H54 (cell line): ENCODE results near the gene USP37.

Experiments used
- DNase-seq: peaks from one replicate; pipeline ENCODE4 v3.0.0; 2011; ENCODE audit warnings: low spot score, mixed read lengths; ENCODE audit not compliant: insufficient read length
- FAIRE-seq: peaks from 3 replicates; lab custom pipeline; 2011; peaks lifted over from hg19 to GRCh38; lab: Jason Lieb, UNC
- POLR2A ChIP-seq: IDR thresholded peaks from 2 replicates; pipeline ENCODE4 v1.6.1; 2011; ENCODE audit warnings: low read depth, mild to moderate bottlenecking, low read length

The USP37 gene, protein sequence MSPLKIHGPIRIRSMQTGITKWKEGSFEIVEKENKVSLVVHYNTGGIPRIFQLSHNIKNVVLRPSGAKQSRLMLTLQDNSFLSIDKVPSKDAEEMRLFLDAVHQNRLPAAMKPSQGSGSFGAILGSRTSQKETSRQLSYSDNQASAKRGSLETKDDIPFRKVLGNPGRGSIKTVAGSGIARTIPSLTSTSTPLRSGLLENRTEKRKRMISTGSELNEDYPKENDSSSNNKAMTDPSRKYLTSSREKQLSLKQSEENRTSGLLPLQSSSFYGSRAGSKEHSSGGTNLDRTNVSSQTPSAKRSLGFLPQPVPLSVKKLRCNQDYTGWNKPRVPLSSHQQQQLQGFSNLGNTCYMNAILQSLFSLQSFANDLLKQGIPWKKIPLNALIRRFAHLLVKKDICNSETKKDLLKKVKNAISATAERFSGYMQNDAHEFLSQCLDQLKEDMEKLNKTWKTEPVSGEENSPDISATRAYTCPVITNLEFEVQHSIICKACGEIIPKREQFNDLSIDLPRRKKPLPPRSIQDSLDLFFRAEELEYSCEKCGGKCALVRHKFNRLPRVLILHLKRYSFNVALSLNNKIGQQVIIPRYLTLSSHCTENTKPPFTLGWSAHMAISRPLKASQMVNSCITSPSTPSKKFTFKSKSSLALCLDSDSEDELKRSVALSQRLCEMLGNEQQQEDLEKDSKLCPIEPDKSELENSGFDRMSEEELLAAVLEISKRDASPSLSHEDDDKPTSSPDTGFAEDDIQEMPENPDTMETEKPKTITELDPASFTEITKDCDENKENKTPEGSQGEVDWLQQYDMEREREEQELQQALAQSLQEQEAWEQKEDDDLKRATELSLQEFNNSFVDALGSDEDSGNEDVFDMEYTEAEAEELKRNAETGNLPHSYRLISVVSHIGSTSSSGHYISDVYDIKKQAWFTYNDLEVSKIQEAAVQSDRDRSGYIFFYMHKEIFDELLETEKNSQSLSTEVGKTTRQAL

GRCh38 chr2:218568190-218569037 is at the start of gene USP37, which contains the start of gene CNOT9:
Gene USP37 (minus strand): TSS chr2:218568351. CDS start chr2:218558653, 9,698 bp downstream.
Gene CNOT9 (plus strand): TSS chr2:218568839. CDS start chr2:218568955, 116 bp downstream.
- TF ChIP-seq POLR2A, result peak; percentile 64
- FAIRE-seq (peak; percentile 78), DNase-seq (peak; percentile 79)

GRCh38 chr2:218615868-218616315 is 47.7 kb upstream of the USP37 start:
- FAIRE-seq (no peak), DNase-seq (no peak)
- TF ChIP-seq POLR2A, result no peak

DNA sequence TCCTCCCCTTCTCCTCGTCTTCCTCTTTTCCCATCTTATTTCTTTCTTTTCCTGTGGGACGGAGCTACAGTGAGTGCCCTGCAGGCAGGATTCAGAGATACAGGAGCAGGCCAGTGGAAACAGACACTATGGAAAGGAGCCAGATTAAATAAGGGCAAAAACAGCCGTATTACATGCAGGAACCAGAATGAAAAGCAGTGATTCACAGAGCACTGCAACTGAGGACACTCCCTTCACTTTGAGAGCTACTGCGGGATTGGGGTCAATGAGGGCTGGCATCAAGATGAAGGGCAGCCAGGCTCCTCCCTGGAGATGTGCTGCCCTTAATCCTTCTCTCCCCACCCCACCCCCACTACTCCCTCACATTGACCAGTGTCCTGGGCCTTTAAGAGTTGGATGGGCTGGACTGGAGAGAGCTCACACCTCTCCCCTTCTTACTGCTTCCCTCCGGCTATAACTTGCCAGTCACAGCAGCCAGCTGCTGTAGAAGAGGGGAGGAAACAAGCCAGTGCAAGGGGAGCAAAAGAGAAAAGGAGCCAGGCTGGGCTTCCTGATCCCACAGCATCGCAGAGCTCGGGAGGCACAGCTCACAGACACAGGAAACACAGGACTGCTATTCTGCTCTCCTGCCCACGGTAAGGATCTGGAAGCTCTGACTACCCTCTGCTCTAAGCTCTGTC is 39.4 kb upstream of the USP37 start, which contains the start of gene PLCD4:
PLCD4 (plus strand) TSS at position 464 of the 680 bp plus-strand sequence. CDS start 7,841 bp downstream, outside the sequence.
- peak; percentile 43 for DNase-seq
- no peak for TF ChIP-seq POLR2A
- peak; percentile 70 for FAIRE-seq

DNA sequence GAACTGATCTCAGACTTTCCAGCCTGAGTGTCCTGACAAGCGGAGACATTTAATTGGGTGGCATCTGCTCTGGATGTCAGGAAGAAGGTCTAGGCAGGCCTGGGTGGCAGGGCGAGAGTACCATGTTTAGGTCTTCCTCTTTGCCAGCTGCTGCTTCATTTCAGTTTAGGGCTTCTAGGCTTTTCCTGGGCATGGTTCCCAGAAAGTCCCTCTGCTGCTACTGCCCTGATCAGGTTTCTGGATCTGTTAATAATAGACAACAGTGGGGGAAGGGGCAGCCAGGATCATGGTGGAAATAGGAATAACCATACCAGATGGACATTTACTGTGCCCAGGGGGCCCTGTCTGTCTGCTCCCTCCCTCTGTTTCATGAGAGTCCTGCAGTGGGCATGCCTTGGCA is 37.3 kb upstream of the USP37 start:
- FAIRE-seq (no peak), DNase-seq (no peak)
- TF ChIP-seq POLR2A, result no peak

- DNase-seq (no peak), FAIRE-seq (no peak)
- TF ChIP-seq POLR2A, result no peak
Measured at GRCh38 chr2:218585541-218585940, 17.4 kb upstream of the USP37 start.

DNA sequence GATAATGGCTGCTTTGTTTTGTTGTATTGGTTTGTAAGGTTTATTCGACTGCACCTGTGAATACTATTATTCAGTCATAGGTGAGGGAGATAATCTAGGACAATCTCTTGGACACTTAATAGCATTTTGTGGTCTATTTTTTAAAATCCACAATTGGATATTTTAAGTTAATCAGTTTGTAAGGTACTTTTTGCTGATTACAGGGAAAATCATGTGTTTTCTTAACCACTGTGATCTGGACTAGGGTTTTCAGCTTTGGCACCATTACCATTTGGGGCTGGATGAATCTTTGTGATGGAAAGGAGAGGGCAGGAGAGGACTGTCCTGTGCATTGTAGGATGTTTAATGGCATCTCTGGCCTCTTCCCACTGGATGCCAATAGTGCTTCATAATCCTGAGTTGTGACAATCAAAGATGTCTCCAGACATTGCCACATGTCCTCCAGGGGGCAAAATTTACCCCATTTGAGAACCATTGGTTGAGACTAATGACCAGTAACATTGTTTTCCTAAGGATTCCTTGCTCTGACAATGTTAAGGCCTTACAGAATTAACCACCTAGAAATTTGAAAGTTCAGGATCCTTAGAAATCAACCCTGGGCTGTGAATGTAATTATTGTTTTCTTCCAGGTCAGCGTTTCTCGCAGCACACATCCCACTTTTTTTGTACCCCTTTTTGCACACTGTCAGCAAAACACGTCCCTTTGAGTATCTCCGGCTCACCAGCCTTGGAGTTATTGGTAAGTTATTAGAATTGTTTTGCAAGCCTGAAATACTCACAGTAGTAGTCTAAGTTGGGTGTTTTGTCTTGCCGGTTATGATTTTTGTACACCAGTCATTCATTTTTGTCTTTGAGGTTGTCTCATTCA is 16.1 kb upstream of the USP37 start:
- no peak for FAIRE-seq
- no peak for TF ChIP-seq POLR2A
- DNase-seq, result no peak

DNA sequence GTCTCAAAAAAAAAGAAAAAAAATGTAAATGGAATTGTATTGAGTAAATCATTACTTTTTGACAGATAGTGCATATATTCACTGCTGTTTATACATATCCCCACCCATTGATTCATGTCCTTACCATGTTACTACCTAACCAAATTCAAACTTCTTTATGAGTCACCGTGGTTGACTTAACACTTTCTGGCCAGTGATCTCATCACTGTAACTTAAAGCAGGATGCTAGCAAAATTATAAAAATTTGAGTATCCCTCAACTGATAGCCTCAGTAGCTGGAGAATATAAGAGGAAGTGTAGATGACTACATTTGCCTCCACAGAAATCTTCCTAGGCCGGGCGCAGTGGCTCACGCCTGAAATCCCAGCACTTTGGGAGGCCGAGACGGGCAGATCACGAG is 13.9 kb upstream of the USP37 start:
- TF ChIP-seq POLR2A, result no peak
- FAIRE-seq (peak; percentile 83), DNase-seq (peak; percentile 30)

GRCh38 chr2:218578272-218578877 is 10.2 kb upstream of the USP37 start:
- DNase-seq, result no peak
- no peak for FAIRE-seq
- TF ChIP-seq POLR2A, result no peak

GRCh38 chr2:218577482-218578220 is 9.5 kb upstream of the USP37 start:
- DNase-seq (no peak), FAIRE-seq (no peak)

DNA sequence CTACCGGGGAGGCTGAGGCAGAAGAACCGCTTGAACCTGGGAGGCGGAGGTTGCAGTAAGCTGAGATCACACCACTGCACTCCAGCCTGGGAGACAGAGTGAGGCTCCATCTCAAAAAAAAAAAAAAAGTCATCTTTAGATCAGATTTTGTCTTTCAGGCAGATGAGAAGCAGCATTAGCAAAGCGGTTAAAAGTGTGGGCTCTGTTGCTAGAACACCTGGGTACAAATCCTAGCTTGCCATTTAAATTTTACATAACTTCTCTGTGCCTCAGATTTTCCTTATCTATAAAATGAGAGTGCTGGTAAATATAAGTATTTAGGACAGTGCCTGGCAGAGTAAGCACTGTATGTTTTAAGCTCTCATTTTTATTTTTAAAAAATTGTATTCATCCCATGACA is 8.7 kb upstream of the USP37 start:
- no peak for DNase-seq
- no peak for TF ChIP-seq POLR2A
- FAIRE-seq, result no peak

More at GRCh38 chr2:218577482-218578220, 9.5 kb upstream of the USP37 start:
- TF ChIP-seq POLR2A, result no peak
